Temporal lobe (tissue), 2 donors: ENCODE data around the gene TMEM44. TPM values are rescaled to one million over a fixed set of nuclear protein-coding genes. Genes with fewer than 3 reads are reported as not detected.

ENCODE experiments used
- small RNA-seq: library from RNA; depleted of rRNA; stranded (forward); fragments of <200 nt; gene quantifications from one replicate; pipeline ENCODE3, GENCODE V24; 2014; ENCODE audit warnings: low replicate concordance
- total RNA-seq: library from RNA; depleted of rRNA; stranded (reverse); fragments of >200 nt; gene quantifications from one replicate; pipeline ENCODE4 v1.2.3, GENCODE V29; 2014

TMEM44 gene
- total RNA-seq, 1 donor from 2014 or later = 33.9 TPM

Small RNA genes within 50 kb of the gene (small RNA-seq; reads per million reads assigned to genes)
- gene AC046143.2 = not detected

Other genes with a start within 250 kb of the TMEM44 start
- gene GP5, start 234.2 kb downstream of the TMEM44 start, total RNA-seq = under 0.01 TPM
- 116 TPM for gene ATP13A3, start 146.4 kb downstream of the TMEM44 start, total RNA-seq
- gene LSG1, start 38.8 kb upstream of the TMEM44 start, total RNA-seq = 26.1 TPM
- gene FAM43A, start 52.5 kb upstream of the TMEM44 start, total RNA-seq = 2.5 TPM